Gastroesophageal sphincter (tissue), 4 donors: ENCODE measurements around the gene LAP3. TPM values are rescaled to one million over a fixed set of nuclear protein-coding genes. Genes with fewer than 3 reads are reported as not detected.

Experiments used
- ATAC-seq: fragments of 150-250 bp; one replicate; pipeline ENCODE4 v1.9.1; 2016; ENCODE audit warnings: mild to moderate bottlenecking, moderate library complexity
- H3K27ac ChIP-seq, 4 donors: fragments of 200-600 bp; sonication (generic) in 3 of 4; 1 replicate in 3 of 4; 2 replicates in 1 of 4; pipeline ENCODE4 v1.5.1; 2016 to 2019
- H3K27me3 ChIP-seq: fragments of 200-600 bp; sonication (generic); one replicate; pipeline ENCODE4 v1.5.1; 2019
- H3K36me3 ChIP-seq, 2 donors: fragments of 200-600 bp; sonication (generic); one replicate each; pipeline ENCODE4 v1.5.1; 2019; ENCODE audit warnings: control low read depth in 1 of 2
- H3K4me1 ChIP-seq, 3 donors: fragments of 200-600 bp; sonication (generic); 1 replicate in 2 of 3; 2 replicates in 1 of 3; pipeline ENCODE4 v1.5.1; 2016 to 2019; ENCODE audit warnings: control low read depth in 2 of 3
- H3K4me3 ChIP-seq, 2 donors: fragments of 200-600 bp; sonication (generic); one replicate each; pipeline ENCODE4 v1.5.1; 2019; ENCODE audit warnings: mild to moderate bottlenecking in 1 of 2, moderate library complexity in 1 of 2
- H3K9me3 ChIP-seq, 3 donors: fragments of 200-600 bp; sonication (generic); one replicate each; pipeline ENCODE4 v1.5.1; 2017 to 2019; ENCODE audit warnings: control low read depth in 2 of 3
- CTCF ChIP-seq, 4 experiments: fragments of 200-600 bp in 2 of 4; fragments of 450-650 bp in 2 of 4; sonication (generic) in 1 of 4; IDR thresholded peaks; one replicate each; pipeline ENCODE4 v1.5.1; 2017 to 2019; ENCODE audit warnings: antibody characterized with exemption in 4 of 4, mild to moderate bottlenecking in 2 of 4, moderate library complexity in 2 of 4
- EP300 ChIP-seq: sonication (generic); formaldehyde crosslinking; IDR thresholded peaks from one replicate; pipeline ENCODE4 v1.6.1; 2017; ENCODE audit warnings: antibody characterized with exemption, mild to moderate bottlenecking
- POLR2A ChIP-seq, 2 donors: fragments of 450-650 bp; IDR thresholded peaks; one replicate each; pipeline ENCODE4 v1.6.1; 2017; ENCODE audit warnings: antibody characterized with exemption in 2 of 2, mild to moderate bottlenecking in 2 of 2, moderate library complexity in 1 of 2
- POLR2AphosphoS5 ChIP-seq: sonication (generic); formaldehyde crosslinking; IDR thresholded peaks from one replicate; pipeline ENCODE4 v1.6.1; 2017; ENCODE audit warnings: antibody characterized with exemption
- WGBS, 2 donors: methylation state at CpG; one replicate each; pipeline ENCODE4 v1.1.5; 2018; ENCODE audit warnings: low coverage in 1 of 2; 5-methylcytosine and 5-hydroxymethylcytosine counted together
- total RNA-seq, 4 donors: library from RNA; depleted of rRNA; stranded (reverse); fragments of >200 nt; gene quantifications; one replicate each; pipeline ENCODE4 v1.1.0, GENCODE V29; 2016

The LAP3 gene
- total RNA-seq, 4 donors from 2014 or later = 40.8 to 94.2 (median 80.1) TPM

GRCh38 chr4:17583276-17583675, 6.3 kb downstream of the LAP3 start:
- ATAC-seq = no peak
- Histone ChIP-seq H3K4me1 (peaks cover 0 to 31% (median 7%) of the 10 kb centered on the region in 3 donors), H3K27ac (no peak overlapping the region), H3K27me3 (no peaks in the 10 kb centered on the region), H3K4me3 (no peak overlapping the region), H3K9me3 (no peaks in the 10 kb centered on the region), H3K36me3 (peaks cover 2 to 80% of the 10 kb centered on the region in 2 donors)
- no peak for TF ChIP-seq CTCF (IDR thresholded peaks at IDR 0.05)
- TF ChIP-seq POLR2AphosphoS5 = no peak
- no peak for TF ChIP-seq POLR2A (IDR thresholded peaks at IDR 0.05)
- no peak for TF ChIP-seq EP300
- WGBS, 2 donors = 60 to 90% methylated on average over 1 to 2 of the region's 9 CpGs

- Histone ChIP-seq H3K27ac (no peak overlapping the region), H3K36me3 (peaks cover 2 to 87% of the 10 kb centered on the region in 2 donors), H3K4me1 (peaks cover 0 to 25% (median 2%) of the 10 kb centered on the region in 3 donors), H3K27me3 (no peaks in the 10 kb centered on the region), H3K9me3 (no peaks in the 10 kb centered on the region), H3K4me3 (no peak overlapping the region)
- TF ChIP-seq POLR2AphosphoS5 = no peak
- no peak for TF ChIP-seq CTCF (IDR thresholded peaks at IDR 0.05)
- no peak for ATAC-seq
- WGBS, 2 donors = 90 to 100% methylated on average over 1 to 2 of the region's 4 CpGs
These were observed 6.9 kb downstream of the LAP3 start for GRCh38 chr4:17583941-17584340.

- peaks cover 2 to 92% of the 10 kb centered on the region in 2 donors for H3K36me3 ChIP-seq
- ATAC-seq = no peak
- H3K27ac ChIP-seq = no peak overlapping the region
- WGBS, 2 donors = 80 to 95% methylated on average over 1 to 6 of the region's 10 CpGs
- no peak overlapping the region for H3K4me3 ChIP-seq
- no peaks in the 10 kb centered on the region for H3K27me3 ChIP-seq
- no peak for TF ChIP-seq CTCF (IDR thresholded peaks at IDR 0.05)
- no peak for TF ChIP-seq EP300
- TF ChIP-seq POLR2A (IDR thresholded peaks at IDR 0.05) = no peak
- TF ChIP-seq POLR2AphosphoS5 = no peak
- no peaks in the 10 kb centered on the region for H3K9me3 ChIP-seq
- peaks cover 0 to 18% (median 0%) of the 10 kb centered on the region in 3 donors for H3K4me1 ChIP-seq
These were observed 7.7 kb downstream of the LAP3 start for GRCh38 chr4:17584521-17585213.

GRCh38 chr4:17587094-17587822, 10.3 kb downstream of the LAP3 start:
- Histone ChIP-seq H3K4me3 (no peak overlapping the region), H3K36me3 (peaks cover 2 to 100% of the 10 kb centered on the region in 2 donors), H3K27me3 (no peaks in the 10 kb centered on the region), H3K9me3 (no peaks in the 10 kb centered on the region), H3K4me1 (no peaks in the 10 kb centered on the region), H3K27ac (no peak overlapping the region)
- 79 to 84% methylated on average over 7 to 9 of the region's 9 CpGs for WGBS, 2 donors
- ATAC-seq = no peak
- no peak for TF ChIP-seq POLR2A (IDR thresholded peaks at IDR 0.05)
- no peak for TF ChIP-seq CTCF (IDR thresholded peaks at IDR 0.05)
- TF ChIP-seq POLR2AphosphoS5 = no peak
- TF ChIP-seq EP300 = no peak

- WGBS, 2 donors = 97 to 98% methylated on average over 2 to 3 of the region's 3 CpGs
- no peak for ATAC-seq
These were observed 12.4 kb downstream of the LAP3 start for GRCh38 chr4:17589355-17589754.

More at GRCh38 chr4:17589355-17589754, 12.4 kb downstream of the LAP3 start:
- Histone ChIP-seq H3K27me3 (no peaks in the 10 kb centered on the region), H3K27ac (no peak overlapping the region), H3K4me1 (no peaks in the 10 kb centered on the region), H3K9me3 (no peaks in the 10 kb centered on the region), H3K4me3 (no peak overlapping the region), H3K36me3 (peaks cover 0 to 100% of the 10 kb centered on the region in 2 donors)
- no peak for TF ChIP-seq EP300
